BLaER1 treated with 17β-estradiol and CSF1 and Interleukin-3, amounts not matched to agents 10 nM and 100 nM (cell line): Measurements from ENCODE around the gene ZNF181.

Source experiments
- H3K27ac ChIP-seq, 11 experiments: shearing (Covaris generic); formaldehyde crosslinking; 2 replicates each; pipeline ENCODE4 v1.8.1; 2022
- H3K27me3 ChIP-seq, 11 experiments: shearing (Covaris generic); formaldehyde crosslinking; 2 replicates each; pipeline ENCODE4 v1.8.1; 2022
- H3K36me3 ChIP-seq, 11 experiments: shearing (Covaris generic); formaldehyde crosslinking; 2 replicates each; pipeline ENCODE4 v1.8.1; 2022
- H3K4me1 ChIP-seq, 10 experiments: shearing (Covaris generic); formaldehyde crosslinking; 2 replicates each; pipeline ENCODE4 v1.8.1; 2022
- H3K4me2 ChIP-seq, 11 experiments: shearing (Covaris generic); formaldehyde crosslinking; 2 replicates each; pipeline ENCODE4 v1.8.1; 2022
- H3K4me3 ChIP-seq, 10 experiments: shearing (Covaris generic); formaldehyde crosslinking; 2 replicates each; pipeline ENCODE4 v1.8.1; 2022
- H3K9ac ChIP-seq, 11 experiments: shearing (Covaris generic); formaldehyde crosslinking; 2 replicates each; pipeline ENCODE4 v1.8.1; 2022
- H3K9me3 ChIP-seq, 11 experiments: shearing (Covaris generic); formaldehyde crosslinking; replicated peaks in 1 of 11; 2 replicates each; pipeline ENCODE4 v1.8.1; 2022
- H4K20me1 ChIP-seq, 11 experiments: shearing (Covaris generic); formaldehyde crosslinking; 2 replicates each; pipeline ENCODE4 v1.8.1; 2022
- Cebpa-rat ChIP-seq, 11 experiments: shearing (Covaris generic); IDR thresholded peaks; 2 replicates each; pipeline ENCODE4 v1.8.1; 2022

Gene ZNF181

GRCh38 chr19:34773555-34773864 is 39.5 kb downstream of the ZNF181 start:
- Histone ChIP-seq H3K4me2 (peak overlapping the region; percentile 78 to 99 (median 93); a peak in 20 of 22 replicates), H3K4me1 (peaks cover 8 to 12% (median 10%) of the 10 kb centered on the region in 10 experiments; a peak in 18 of 20 replicates), H3K27me3 (no peaks in the 10 kb centered on the region), H3K4me3 (peak overlapping the region; percentile 65 to 95 (median 85); a peak in 19 of 20 replicates), H3K27ac (no peak overlapping the region), H3K9ac (no peak overlapping the region), H3K9me3 (peaks cover 3 to 82% (median 36%) of the 10 kb centered on the region in 11 experiments; a peak in 18 of 22 replicates), H3K36me3 (peaks cover 5 to 31% (median 27%) of the 10 kb centered on the region in 11 experiments; a peak in 19 of 22 replicates), H4K20me1 (no peaks in the 10 kb centered on the region)
- no peak for TF ChIP-seq Cebpa-rat (IDR thresholded peaks at IDR 0.05)

DNA sequence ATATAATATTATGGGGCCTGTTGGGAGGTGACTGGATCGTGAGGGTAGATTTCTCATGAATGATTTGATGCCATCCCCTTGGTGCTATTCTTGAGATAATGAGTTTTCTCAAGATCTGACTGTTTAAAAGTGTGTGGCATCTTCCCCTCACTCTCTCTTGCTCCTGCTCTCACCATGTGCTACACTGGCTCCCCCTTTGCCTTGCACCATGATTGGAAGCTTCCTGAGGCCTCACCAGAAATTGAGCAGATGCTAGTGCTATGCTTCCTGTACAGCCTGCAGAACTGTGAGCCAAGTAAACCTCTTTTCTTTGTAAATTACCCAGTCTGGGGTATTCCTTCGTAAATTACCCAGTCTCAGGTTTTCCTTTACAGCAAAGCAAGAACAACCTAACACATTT is 40.8 kb downstream of the ZNF181 start:
- no peaks in the 10 kb centered on the region for H4K20me1 ChIP-seq
- peaks cover 0 to 18% (median 14%) of the 10 kb centered on the region in 11 experiments; a peak in 10 of 22 replicates for H3K36me3 ChIP-seq
- peaks cover 8 to 12% (median 10%) of the 10 kb centered on the region in 10 experiments; a peak in 18 of 20 replicates for H3K4me1 ChIP-seq
- no peak overlapping the region for H3K27ac ChIP-seq
- no peak overlapping the region for H3K4me2 ChIP-seq
- H3K27me3 ChIP-seq = no peaks in the 10 kb centered on the region
- no peak overlapping the region for H3K4me3 ChIP-seq
- peaks cover 13 to 81% (median 41%) of the 10 kb centered on the region in 11 experiments; a peak in 21 of 22 replicates for H3K9me3 ChIP-seq
- no peak overlapping the region for H3K9ac ChIP-seq
- no peak for TF ChIP-seq Cebpa-rat (IDR thresholded peaks at IDR 0.05)

DNA sequence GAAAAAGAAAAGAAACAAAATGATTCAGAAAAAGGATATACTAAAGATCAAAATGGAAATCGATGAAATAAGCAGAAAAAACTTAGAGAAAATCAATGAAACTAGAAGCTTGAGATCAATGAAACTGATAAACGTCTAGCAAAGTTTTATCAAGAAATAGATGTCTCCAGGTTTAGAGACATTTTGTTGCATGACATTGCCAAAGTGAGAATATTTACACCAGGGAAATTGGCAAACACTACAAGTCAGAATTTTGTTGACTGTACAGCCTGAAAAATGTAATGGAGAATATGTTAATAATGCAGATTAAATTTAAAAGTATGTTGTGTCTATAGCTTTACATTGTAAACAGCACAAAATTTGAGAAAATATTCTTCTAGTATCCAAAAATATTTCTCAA is 44.3 kb downstream of the ZNF181 start:
- Histone ChIP-seq H3K9ac (no peak overlapping the region), H3K4me1 (no peaks in the 10 kb centered on the region), H3K27ac (no peak overlapping the region), H3K27me3 (no peaks in the 10 kb centered on the region), H3K36me3 (no peaks in the 10 kb centered on the region), H3K9me3 (peaks cover 16 to 80% (median 40%) of the 10 kb centered on the region in 11 experiments; a peak in 21 of 22 replicates), H3K4me2 (no peak overlapping the region), H4K20me1 (no peaks in the 10 kb centered on the region), H3K4me3 (no peak overlapping the region)
- TF ChIP-seq Cebpa-rat (IDR thresholded peaks at IDR 0.05) = no peak

- TF ChIP-seq Cebpa-rat (IDR thresholded peaks at IDR 0.05) = no peak
- H3K9me3 ChIP-seq = peaks cover 16 to 83% (median 41%) of the 10 kb centered on the region in 11 experiments
Measured at GRCh38 chr19:34779652-34780051, 45.6 kb downstream of the ZNF181 start.

DNA sequence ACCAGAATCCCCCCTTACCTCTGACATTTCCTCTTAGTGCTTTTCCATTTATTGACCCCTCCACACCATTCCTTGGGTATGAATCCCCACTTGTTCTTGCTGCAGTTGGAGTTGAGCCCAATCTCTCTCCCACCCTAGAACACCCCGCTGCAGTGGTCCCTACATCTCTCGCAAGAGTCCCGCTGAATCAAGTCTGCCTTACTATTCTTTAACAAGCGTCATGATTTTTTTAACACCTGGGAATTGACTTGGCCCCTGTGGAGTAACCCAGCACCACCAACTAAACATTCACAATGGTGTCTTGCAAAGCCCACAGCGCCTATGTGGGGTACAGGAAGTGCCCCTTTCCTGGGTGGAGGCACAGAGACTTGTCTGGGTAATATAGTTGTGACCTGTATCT is 52.2 kb downstream of the ZNF181 start:
- H4K20me1 ChIP-seq = no peaks in the 10 kb centered on the region
- TF ChIP-seq Cebpa-rat (IDR thresholded peaks at IDR 0.05) = no peak
- H3K9ac ChIP-seq = no peak overlapping the region
- H3K4me3 ChIP-seq = no peak overlapping the region
- H3K4me1 ChIP-seq = peaks cover 0 to 10% (median 3%) of the 10 kb centered on the region in 10 experiments; a peak in 7 of 20 replicates
- H3K27me3 ChIP-seq = no peaks in the 10 kb centered on the region
- no peaks in the 10 kb centered on the region for H3K36me3 ChIP-seq
- peaks cover under 1 to 79% (median 44%) of the 10 kb centered on the region in 11 experiments; a peak in 19 of 22 replicates for H3K9me3 ChIP-seq
- no peak overlapping the region for H3K27ac ChIP-seq
- H3K4me2 ChIP-seq = no peak overlapping the region

More at GRCh38 chr19:34779652-34780051, 45.6 kb downstream of the ZNF181 start:
- Histone ChIP-seq H3K4me3 (no peak overlapping the region), H3K27me3 (no peaks in the 10 kb centered on the region), H3K27ac (no peak overlapping the region), H4K20me1 (no peaks in the 10 kb centered on the region), H3K4me2 (no peak overlapping the region), H3K9ac (no peak overlapping the region), H3K36me3 (no peaks in the 10 kb centered on the region), H3K4me1 (no peaks in the 10 kb centered on the region)

- no peak for TF ChIP-seq Cebpa-rat (IDR thresholded peaks at IDR 0.05)
- Histone ChIP-seq H3K4me1 (peaks cover 0 to 10% (median 3%) of the 10 kb centered on the region in 10 experiments; a peak in 7 of 20 replicates), H3K27me3 (no peaks in the 10 kb centered on the region), H3K36me3 (no peaks in the 10 kb centered on the region), H3K9ac (no peak overlapping the region), H3K9me3 (peaks cover 8 to 79% (median 44%) of the 10 kb centered on the region in 11 experiments; a peak in 19 of 22 replicates), H3K4me2 (peak overlapping the region in 3 of 11 experiments; percentile 6 to 22 (median 19); a peak in 3 of 22 replicates), H3K27ac (no peak overlapping the region), H3K4me3 (no peak overlapping the region), H4K20me1 (no peaks in the 10 kb centered on the region)
Measured at GRCh38 chr19:34787059-34787824, 53.2 kb downstream of the ZNF181 start.

GRCh38 chr19:34788074-34788473 is 54.0 kb downstream of the ZNF181 start:
- H3K27ac ChIP-seq = no peak overlapping the region
- no peaks in the 10 kb centered on the region for H4K20me1 ChIP-seq
- peaks cover 0 to 10% (median 3%) of the 10 kb centered on the region in 10 experiments; a peak in 7 of 20 replicates for H3K4me1 ChIP-seq
- no peak overlapping the region for H3K4me3 ChIP-seq
- no peak overlapping the region for H3K9ac ChIP-seq
- peaks cover 8 to 78% (median 48%) of the 10 kb centered on the region in 11 experiments; a peak in 20 of 22 replicates for H3K9me3 ChIP-seq
- H3K36me3 ChIP-seq = no peaks in the 10 kb centered on the region
- no peaks in the 10 kb centered on the region for H3K27me3 ChIP-seq
- no peak for TF ChIP-seq Cebpa-rat (IDR thresholded peaks at IDR 0.05)
- H3K4me2 ChIP-seq = peak overlapping the region in 2 of 11 experiments; percentile 19 to 22; a peak in 3 of 22 replicates

GRCh38 chr19:34793565-34793964 is 59.5 kb downstream of the ZNF181 start:
- Histone ChIP-seq H3K27ac (peak overlapping the region in 4 of 11 experiments; percentile 7 to 30 (median 15); a peak in 3 of 22 replicates), H3K36me3 (no peaks in the 10 kb centered on the region), H3K9ac (no peak overlapping the region), H4K20me1 (no peaks in the 10 kb centered on the region), H3K4me2 (peak overlapping the region in 2 of 11 experiments; percentile 2 to 14; a peak in 4 of 22 replicates), H3K4me3 (no peak overlapping the region), H3K27me3 (no peaks in the 10 kb centered on the region), H3K9me3 (peaks cover 45 to 89% (median 68%) of the 10 kb centered on the region in 11 experiments), H3K4me1 (peaks cover 0 to 4% (median 0%) of the 10 kb centered on the region in 10 experiments; a peak in 1 of 20 replicates)
- no peak for TF ChIP-seq Cebpa-rat (IDR thresholded peaks at IDR 0.05)
